HepG2 (cell line): ENCODE measurements around the gene ZNF512B. TPM values are rescaled to one million over a fixed set of nuclear protein-coding genes. Genes with fewer than 3 reads are reported as not detected.

Experiments used
- ATAC-seq: fragments of 200-7000 bp; cut with Tn5 transposase; 3 replicates; pipeline ENCODE4 v1.9.1; 2020; ENCODE audit warnings: mild to moderate bottlenecking, moderate library complexity
- BruUV-seq: library from RNA; stranded (reverse); fragments of 400-500 nt; replicated peaks from 2 replicates; lab custom pipeline; 2021; lab: Mats Ljungman, UMichigan
- CTCF ChIA-PET: fragments of 300-600 bp; formaldehyde crosslinking; extraction: SDS; loops from one replicate; lab custom pipeline; 2021; ENCODE audit warnings: low total read pairs, inconsistent platforms, low intra/inter-chr PET ratio; lab: Yijun Ruan, JAX
- POLR2A ChIA-PET: fragments of 350-600 bp; sonication (Branson Sonifier 250); formaldehyde crosslinking; loops from one replicate; lab custom pipeline; 2020; ENCODE audit warnings: antibody characterized with exemption, inconsistent platforms; lab: Yijun Ruan, JAX
- DNase-seq: peaks from one replicate; pipeline ENCODE4 v3.0.0-alpha.2; 2015; ENCODE audit warnings: low spot score
- FAIRE-seq: peaks from 3 replicates; lab custom pipeline; 2011; peaks lifted over from hg19 to GRCh38; lab: Jason Lieb, UNC
- H2AFZ ChIP-seq: one replicate; pipeline ENCODE4 v1.6.1; 2011; ENCODE audit warnings: low read length, inconsistent platforms
- H3K27ac ChIP-seq: fragments of 300-600 bp; 3 replicates; pipeline ENCODE4 v1.8.0; 2011; ENCODE audit warnings: mixed run types, mild to moderate bottlenecking, mixed read lengths, low read length, inconsistent platforms; ENCODE audit not compliant: insufficient read depth; ENCODE audit errors: extremely low read length
- H3K27me3 ChIP-seq, 2 experiments: fragments of 200-600 bp in 1 of 2; 2 replicates in 1 of 2; 3 replicates in 1 of 2; pipeline versions ENCODE4 v1.6.0 to v1.8.0; 2011; ENCODE audit warnings: low read length in 2 of 2, mild to moderate bottlenecking in 2 of 2, moderate library complexity in 2 of 2, inconsistent platforms in 1 of 2; ENCODE audit not compliant: insufficient read depth in 2 of 2, control insufficient read depth in 1 of 2
- H3K36me3 ChIP-seq, 2 experiments: fragments of 200-600 bp in 1 of 2; replicated peaks in 1 of 2; 2 replicates in 1 of 2; 3 replicates in 1 of 2; pipeline versions ENCODE4 v1.5.1 to v1.8.0; 2011; ENCODE audit warnings: low read length in 2 of 2, inconsistent platforms in 1 of 2; ENCODE audit not compliant: insufficient read depth in 2 of 2, control insufficient read depth in 1 of 2
- H3K4me1 ChIP-seq: 2 replicates; pipeline ENCODE4 v1.5.1; 2012; ENCODE audit warnings: low read length, inconsistent platforms; ENCODE audit not compliant: insufficient read depth
- H3K4me2 ChIP-seq: 2 replicates; pipeline ENCODE4 v1.6.0; 2011; ENCODE audit warnings: low read depth, low read length, inconsistent platforms
- H3K4me3 ChIP-seq, 3 experiments: fragments of 200-600 bp in 1 of 3; sonication (generic), shearing (Covaris generic) in 1 of 3; replicated peaks in 1 of 3; 2 replicates each; pipeline ENCODE4 v1.5.1; 2011 to 2016; ENCODE audit warnings: low read length in 3 of 3, inconsistent platforms in 2 of 3, low read depth in 2 of 3, mild to moderate bottlenecking in 2 of 3, control low read depth in 1 of 3, mixed read lengths in 1 of 3; ENCODE audit not compliant: insufficient read depth in 1 of 3
- H3K79me2 ChIP-seq: one replicate; pipeline ENCODE4 v1.6.1; 2011; ENCODE audit warnings: low read length, inconsistent platforms; ENCODE audit not compliant: insufficient read depth
- H3K9ac ChIP-seq: 2 replicates; pipeline ENCODE4 v1.6.0; 2011; ENCODE audit warnings: mild to moderate bottlenecking, low read depth, low read length, inconsistent platforms; ENCODE audit not compliant: insufficient read depth
- H3K9me3 ChIP-seq: 2 replicates; pipeline ENCODE4 v1.5.1; 2012; ENCODE audit warnings: mild to moderate bottlenecking, low read length
- H4K20me1 ChIP-seq: 2 replicates; pipeline ENCODE4 v1.6.0; 2011; ENCODE audit warnings: inconsistent platforms, mild to moderate bottlenecking, low read length, moderate library complexity; ENCODE audit not compliant: insufficient read depth
- AKAP8 ChIP-seq: sonication (generic); formaldehyde crosslinking; IDR thresholded peaks from 2 replicates; pipeline ENCODE4 v1.5.1; 2020; ENCODE audit warnings: mild to moderate bottlenecking, missing genetic modification reagents
- FOXA1 ChIP-seq, 2 experiments: fragments of 450-650 bp in 1 of 2; sonication (generic) in 1 of 2; formaldehyde crosslinking in 1 of 2; IDR thresholded peaks; 2 replicates each; pipeline versions ENCODE4 v1.4.0 to v1.6.1; 2016 to 2020; ENCODE audit warnings: missing genetic modification reagents in 1 of 2
- KLF15 ChIP-seq: sonication (generic); formaldehyde crosslinking; IDR thresholded peaks from 2 replicates; pipeline ENCODE4 v1.8.1; 2023; ENCODE audit warnings: borderline replicate concordance, mild to moderate bottlenecking, inconsistent platforms, missing genetic modification reagents, mixed read lengths
- POLR2G ChIP-seq: fragments of 200-400 bp; formaldehyde crosslinking; IDR thresholded peaks from 2 replicates; pipeline ENCODE4 v1.6.1; 2018; ENCODE audit warnings: mild to moderate bottlenecking, low read depth, low read length, moderate library complexity
- RBM22 ChIP-seq: fragments of 200-400 bp; formaldehyde crosslinking; optimal IDR thresholded peaks from 2 replicates; pipeline ENCODE3; 2017; ENCODE audit warnings: mild to moderate bottlenecking, low read length, moderate library complexity
- TRIM24 ChIP-seq: sonication (generic); formaldehyde crosslinking; IDR thresholded peaks from 2 replicates; pipeline ENCODE4 v1.8.0; 2022; ENCODE audit warnings: mild to moderate bottlenecking, missing genetic modification reagents
- ZNF484 ChIP-seq: sonication (generic); formaldehyde crosslinking; IDR thresholded peaks from 2 replicates; pipeline ENCODE4 v1.5.1; 2020; ENCODE audit warnings: mild to moderate bottlenecking, low read depth, missing genetic modification reagents, borderline replicate concordance
- ZNF768 ChIP-seq: sonication (generic); formaldehyde crosslinking; IDR thresholded peaks from 2 replicates; pipeline ENCODE4 v1.4.0; 2020; ENCODE audit warnings: missing genetic modification reagents
- ZNF850 ChIP-seq: sonication (generic); formaldehyde crosslinking; conservative IDR thresholded peaks from 2 replicates; pipeline ENCODE4 v1.9.0; 2021; ENCODE audit warnings: mild to moderate bottlenecking, missing genetic modification reagents
- WGBS: methylation state at CpG from one replicate; pipeline ENCODE4 v1.1.6; 2017; ENCODE audit warnings: low lambda C conversion rate; 5-methylcytosine and 5-hydroxymethylcytosine counted together
- in situ Hi-C: cut with HindIII; loops from 2 replicates; pipeline ENCODE4 v1.10.0; 2017; ENCODE audit warnings: low pct_unique_long_range_greater_than_20kb; ENCODE audit not compliant: extremely low pct_ligation_motif_present
- intact Hi-C: fragments of 100-400 bp; cut with micrococcal nuclease; formaldehyde crosslinking; loops from one replicate; pipeline ENCODE4 v1.10.0; 2022; ENCODE audit not compliant: unreplicated experiment
- polyA plus RNA-seq, 8 experiments: library from polyadenylated mRNA; depleted of rRNA in 3 of 8; stranded (reverse) in 7 of 8; unstranded in 1 of 8; fragments of >200 nt; fragmentation: Illumina TruSeq in 4 of 8; extraction: Trizol in 4 of 8; gene quantifications; 2 replicates each; pipeline versions ENCODE4 v1.2.1 to v1.2.3, GENCODE V29; 2011 to 2016; ENCODE audit warnings: low read depth in 4 of 8, missing spikeins in 1 of 8, mixed read lengths in 1 of 8; ENCODE audit not compliant: insufficient read depth in 1 of 8
- total RNA-seq, 5 experiments: library from RNA; depleted of rRNA; stranded (reverse); fragments of >200 nt; fragmentation: Illumina TruSeq; extraction: Trizol; gene quantifications; 2 replicates each; pipeline ENCODE4 v1.2.3, GENCODE V29; 2016; ENCODE audit warnings: low read depth in 1 of 5
- TF ChIP-seq, protein P1 (sequence below): sonication (generic); formaldehyde crosslinking; IDR thresholded peaks from 2 replicates; pipeline ENCODE4 v1.4.0; 2020; ENCODE audit warnings: missing genetic modification reagents, mild to moderate bottlenecking, borderline replicate concordance

Gene ZNF512B
- total and polyA plus RNA-seq, 2 of the 13 experiments (the other 11 are each of a cell fraction or from before 2014, with no cell fraction given), result 11.5 to 30.6 TPM

DNA sequence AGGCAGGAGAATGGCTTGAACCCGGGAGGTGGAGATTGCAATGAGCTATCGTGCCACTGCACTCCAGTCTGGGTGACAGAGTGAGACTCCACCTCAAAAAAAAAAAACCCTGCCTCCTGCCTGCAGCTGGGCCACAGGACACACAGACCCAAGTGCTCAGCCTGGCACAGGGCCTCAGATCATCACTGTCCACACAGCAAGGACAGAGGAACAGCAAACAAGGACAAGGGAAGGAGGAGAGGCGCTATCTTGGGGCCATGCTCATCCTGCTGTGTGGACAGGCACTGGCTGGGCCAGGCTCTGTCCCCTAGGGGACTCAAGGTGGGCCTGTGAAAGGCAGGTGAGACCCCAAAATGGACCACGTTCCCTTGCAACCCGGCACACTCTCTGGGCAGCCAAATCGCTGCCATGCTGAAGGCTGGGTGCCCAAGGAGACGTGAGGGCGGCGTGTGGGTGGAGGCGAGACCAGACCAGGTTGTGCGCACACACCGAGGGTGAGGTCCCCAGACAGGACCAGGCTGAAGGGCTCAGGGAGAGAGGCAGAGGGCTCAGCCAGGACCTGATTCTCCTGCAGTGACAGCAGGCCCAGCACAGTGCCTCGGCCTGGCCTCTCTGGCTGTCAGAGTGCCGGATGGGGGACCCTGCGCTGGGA is 22.6 kb downstream of the ZNF512B start:
- Histone ChIP-seq H3K4me1 (peaks cover 38% of the 10 kb centered on the region), H3K79me2 (peaks cover 58% of the 10 kb centered on the region), H3K4me2 (no peak overlapping the region), H3K36me3 (peaks cover 41 to 59% of the 10 kb centered on the region in 2 experiments), H3K4me3 (no peak overlapping the region), H3K27ac (no peak overlapping the region), H2AFZ (no peak overlapping the region), H3K9me3 (no peaks in the 10 kb centered on the region), H3K9ac (no peak overlapping the region), H3K27me3 (no peaks in the 10 kb centered on the region), H4K20me1 (peaks cover 84% of the 10 kb centered on the region)
- WGBS, result 93% methylated on average over 15 of the region's 15 CpGs
- intact Hi-C loops, result no loop called here
- CTCF ChIA-PET, result no interaction called here
- DNase-seq (no peak), FAIRE-seq (no peak), ATAC-seq (no peak)
- TF ChIP-seq TRIM24 (CRISPR knock-in tag) (0 out of 2 replicates have a peak, but pooled peaks have one; percentile 36), ZNF484 (CRISPR knock-in tag) (no peak), RBM22 (peak; percentile 83), KLF15 (CRISPR knock-in tag) (no peak), FOXA1 (IDR thresholded peaks at IDR 0.05) (no peak), FOXA1 (CRISPR knock-in tag; IDR thresholded peaks at IDR 0.05) (0 out of 2 replicates have a peak, but pooled peaks have one; percentile 3), ZNF850 (CRISPR knock-in tag) (no peak), POLR2G (peak; percentile 39; the same call in 1 of the 2 replicates), ZNF768 (0 out of 2 replicates have a peak, but pooled peaks have one; percentile 14), AKAP8 (CRISPR knock-in tag) (peak; percentile 60)
- TF ChIP-seq, protein P1, sequence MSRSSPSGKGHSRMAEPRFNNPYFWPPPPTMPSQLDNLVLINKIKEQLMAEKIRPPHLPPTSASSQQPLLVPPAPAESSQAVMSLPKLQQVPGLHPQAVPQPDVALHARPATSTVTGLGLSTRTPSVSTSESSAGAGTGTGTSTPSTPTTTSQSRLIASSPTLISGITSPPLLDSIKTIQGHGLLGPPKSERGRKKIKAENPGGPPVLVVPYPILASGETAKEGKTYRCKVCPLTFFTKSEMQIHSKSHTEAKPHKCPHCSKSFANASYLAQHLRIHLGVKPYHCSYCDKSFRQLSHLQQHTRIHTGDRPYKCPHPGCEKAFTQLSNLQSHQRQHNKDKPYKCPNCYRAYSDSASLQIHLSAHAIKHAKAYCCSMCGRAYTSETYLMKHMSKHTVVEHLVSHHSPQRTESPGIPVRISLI (CRISPR knock-in tag), result peak; percentile 42; the same call in 1 of the 2 replicates
- POLR2A ChIA-PET, result no interaction called here
- in situ Hi-C loops, result no loop called here
- BruUV-seq, result no TSS peak
